HCT116 (cell line): ENCODE results near the gene RNU1-2. TPM values are rescaled to one million over a fixed set of nuclear protein-coding genes. Genes with fewer than 3 reads are reported as not detected.
"Not testable (repeated sequence)": the region's sequence is repeated elsewhere in the genome, so short reads cannot be mapped to it uniquely, and the experiment has no call there.

Source experiments
- ATAC-seq: fragments of 200-7000 bp; cut with Tn5 transposase; 2 replicates; pipeline ENCODE4 v1.9.1; 2020; ENCODE audit warnings: mild to moderate bottlenecking, moderate library complexity
- BruUV-seq: library from RNA; stranded (reverse); fragments of 400-500 nt; replicated peaks from 2 replicates; lab custom pipeline; 2021; lab: Mats Ljungman, UMichigan
- CTCF ChIA-PET: fragments of 300-600 bp; sonication (Branson Sonifier 250); formaldehyde crosslinking; loops from one replicate; lab custom pipeline; 2021; ENCODE audit warnings: antibody characterized with exemption; lab: Charles Lee
- POLR2A ChIA-PET: fragments of 300-600, 350-600 bp; sonication (Branson Sonifier 250); formaldehyde crosslinking; loops from one replicate; lab custom pipeline; 2021; ENCODE audit warnings: antibody characterized with exemption; lab: Charles Lee
- RAD21 ChIA-PET, 2 experiments: fragments of 300-600 bp; sonication (Branson Sonifier 250); formaldehyde crosslinking; loops; one replicate each; lab custom pipeline; 2023; ENCODE audit warnings: low total read pairs in 2 of 2; ENCODE audit not compliant: uncharacterized antibody in 2 of 2, unreplicated experiment in 2 of 2, low non-redundant PET in 1 of 2; lab: Charles Lee
- DNase-seq: peaks from one replicate; pipeline ENCODE4 v3.0.0-alpha.2; 2010; ENCODE audit warnings: low read depth, low spot score
- H2AFZ ChIP-seq: fragments of 200-600 bp; shearing (Covaris generic), sonication (generic); 2 replicates; pipeline ENCODE4 v1.6.1; 2017; ENCODE audit warnings: low read depth, mixed run types, mixed read lengths, antibody characterized with exemption, low read length; ENCODE audit not compliant: poor library complexity, severe bottlenecking
- H3K27ac ChIP-seq: 2 replicates; pipeline ENCODE4 v1.5.1; 2012; ENCODE audit warnings: low read depth, low read length
- H3K27me3 ChIP-seq: fragments of 200-600 bp; sonication (generic); 2 replicates; pipeline ENCODE4 v1.6.1; 2016; ENCODE audit warnings: mixed run types, low read length, mixed read lengths; ENCODE audit not compliant: insufficient read depth
- H3K36me3 ChIP-seq, 2 experiments: fragments of 200-500 bp in 1 of 2; fragments of 200-600 bp in 1 of 2; sonication (Bioruptor generic) in 1 of 2; sonication (generic) in 1 of 2; 2 replicates each; pipeline versions ENCODE4 v1.5.1 to v1.6.1; 2014 to 2016; ENCODE audit warnings: low read length in 2 of 2, inconsistent platforms in 1 of 2, mixed read lengths in 1 of 2, mixed run types in 1 of 2; ENCODE audit not compliant: insufficient read depth in 2 of 2, control insufficient read depth in 1 of 2
- H3K4me1 ChIP-seq, 2 experiments: fragments of 200-600 bp in 1 of 2; sonication (generic) in 1 of 2; 2 replicates each; pipeline versions ENCODE4 v1.5.1 to v1.6.1; 2012 to 2017; ENCODE audit warnings: low read length in 2 of 2, inconsistent platforms in 1 of 2, mild to moderate bottlenecking in 1 of 2, mixed read lengths in 1 of 2, mixed run types in 1 of 2, moderate library complexity in 1 of 2; ENCODE audit not compliant: insufficient read depth in 2 of 2, control insufficient read depth in 1 of 2
- H3K4me2 ChIP-seq: fragments of 200-600 bp; sonication (generic); 2 replicates; pipeline ENCODE4 v1.6.1; 2017; ENCODE audit warnings: mixed run types, low read length, mixed read lengths
- H3K4me3 ChIP-seq, 2 experiments: fragments of 200-600 bp in 1 of 2; sonication (generic) in 1 of 2; replicated peaks in 1 of 2; 2 replicates each; pipeline ENCODE4 v1.5.1; 2011 to 2016; ENCODE audit warnings: low read length in 2 of 2, control low read depth in 1 of 2, low read depth in 1 of 2, mild to moderate bottlenecking in 1 of 2, mixed read lengths in 1 of 2, mixed run types in 1 of 2
- H3K79me2 ChIP-seq: fragments of 200-600 bp; sonication (generic); 2 replicates; pipeline ENCODE4 v1.6.1; 2017; ENCODE audit warnings: mild to moderate bottlenecking, mixed run types, low read length, moderate library complexity, mixed read lengths; ENCODE audit not compliant: insufficient read depth
- H3K9ac ChIP-seq: fragments of 200-600 bp; sonication (generic); 2 replicates; pipeline ENCODE4 v1.6.1; 2016; ENCODE audit warnings: low read length, mixed read lengths
- H3K9me2 ChIP-seq: fragments of 200-600 bp; sonication (generic), shearing (Covaris generic); 2 replicates; pipeline ENCODE4 v1.6.1; 2017; ENCODE audit warnings: mixed run types, mild to moderate bottlenecking, moderate library complexity; ENCODE audit not compliant: insufficient read depth
- H3K9me3 ChIP-seq, 2 experiments: fragments of 200-500 bp in 1 of 2; fragments of 200-600 bp in 1 of 2; sonication (Bioruptor generic) in 1 of 2; sonication (generic) in 1 of 2; 2 replicates each; pipeline ENCODE4 v1.6.1; 2014 to 2017; ENCODE audit warnings: low read length in 2 of 2, mixed read lengths in 2 of 2, inconsistent platforms in 1 of 2, low read depth in 1 of 2, mild to moderate bottlenecking in 1 of 2, mixed run types in 1 of 2, moderate library complexity in 1 of 2; ENCODE audit not compliant: control insufficient read depth in 1 of 2, insufficient read depth in 1 of 2
- H4K20me1 ChIP-seq: fragments of 200-600 bp; sonication (generic), shearing (Covaris generic); 2 replicates; pipeline ENCODE4 v1.6.1; 2017; ENCODE audit warnings: mixed run types, mild to moderate bottlenecking, moderate library complexity; ENCODE audit not compliant: insufficient read depth
- CTCF ChIP-seq, 3 experiments: fragments of 200-600 bp in 1 of 3; sonication (generic) in 1 of 3; IDR thresholded peaks in 2 of 3; conservative IDR thresholded peaks in 1 of 3; 2 replicates each; pipeline ENCODE4 v1.5.1; 2012 to 2017; ENCODE audit warnings: low read depth in 2 of 3, low read length in 2 of 3, antibody characterized with exemption in 1 of 3, borderline replicate concordance in 1 of 3, control low read depth in 1 of 3, mild to moderate bottlenecking in 1 of 3, mixed read lengths in 1 of 3, mixed run types in 1 of 3, moderate library complexity in 1 of 3; ENCODE audit not compliant: insufficient read depth in 1 of 3
- intact Hi-C: fragments of 100-400 bp; cut with micrococcal nuclease; formaldehyde crosslinking; loops from 2 replicates; pipeline ENCODE4 v1.10.0; 2022
- total RNA-seq: library from RNA; stranded (reverse); gene quantifications from one replicate; pipeline ENCODE4 v1.2.1, GENCODE V29; 2021; ENCODE audit not compliant: unreplicated experiment
- TF ChIP-seq, protein P1 (sequence below): IDR thresholded peaks from 2 replicates; pipeline ENCODE4 v1.6.1; 2012; ENCODE audit warnings: low read depth

Gene RNU1-2
- total RNA-seq, 1 experiment from 2014 or later = 1,685 TPM

DNA sequence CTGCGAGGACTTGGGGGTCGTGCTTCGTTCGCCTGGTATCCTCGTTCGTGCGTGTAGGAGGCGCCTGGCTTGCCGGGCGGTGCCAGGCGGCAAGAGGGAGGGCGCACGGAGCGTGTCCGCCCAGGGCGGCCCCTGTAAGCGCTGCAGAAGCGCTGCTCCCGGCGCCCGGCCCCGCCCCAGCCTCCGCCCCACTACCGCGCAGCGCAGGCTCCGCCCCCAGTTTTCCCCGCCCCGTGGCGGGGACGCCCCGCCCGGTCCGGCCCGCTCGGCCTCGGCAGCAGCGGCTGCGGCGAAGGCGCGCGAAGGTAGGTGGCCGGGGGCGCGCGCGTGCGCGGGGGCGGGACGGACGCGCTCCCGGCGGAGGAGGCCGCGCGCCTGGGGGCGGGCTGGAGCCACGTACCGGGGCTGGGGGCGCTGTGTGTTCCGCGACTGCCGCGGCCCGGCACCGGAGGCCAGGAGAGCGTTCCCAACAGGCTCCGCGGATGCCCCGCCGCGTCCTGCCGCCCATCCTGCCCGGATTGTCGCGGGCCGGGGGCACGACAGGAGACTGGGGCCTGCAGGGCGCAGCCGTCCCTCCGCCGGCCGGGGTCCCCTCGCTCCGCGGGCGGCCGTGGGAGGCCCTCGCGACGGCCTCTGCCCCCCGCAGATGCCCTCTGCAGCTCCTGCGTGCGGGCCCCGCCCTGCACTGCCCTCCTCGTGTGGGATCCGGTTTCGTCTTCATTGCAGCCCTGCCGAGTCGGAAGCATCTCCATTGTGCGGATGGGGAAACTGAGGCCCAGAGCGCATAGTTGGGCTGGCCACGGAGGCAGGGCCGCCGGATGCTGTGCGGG, 18.3 kb downstream of the RNU1-2 start (continued):
- TF ChIP-seq CTCF (IDR thresholded peaks at IDR 0.05 in 2 of 3, conservative IDR thresholded peaks at IDR 0.05 in 1 of 3; ENCODE audit: borderline replicate concordance in 1 of 3, insufficient read depth in 1 of 3, low read depth in 2 of 3, low read length in 2 of 3) = no peak
- TF ChIP-seq, protein P1, sequence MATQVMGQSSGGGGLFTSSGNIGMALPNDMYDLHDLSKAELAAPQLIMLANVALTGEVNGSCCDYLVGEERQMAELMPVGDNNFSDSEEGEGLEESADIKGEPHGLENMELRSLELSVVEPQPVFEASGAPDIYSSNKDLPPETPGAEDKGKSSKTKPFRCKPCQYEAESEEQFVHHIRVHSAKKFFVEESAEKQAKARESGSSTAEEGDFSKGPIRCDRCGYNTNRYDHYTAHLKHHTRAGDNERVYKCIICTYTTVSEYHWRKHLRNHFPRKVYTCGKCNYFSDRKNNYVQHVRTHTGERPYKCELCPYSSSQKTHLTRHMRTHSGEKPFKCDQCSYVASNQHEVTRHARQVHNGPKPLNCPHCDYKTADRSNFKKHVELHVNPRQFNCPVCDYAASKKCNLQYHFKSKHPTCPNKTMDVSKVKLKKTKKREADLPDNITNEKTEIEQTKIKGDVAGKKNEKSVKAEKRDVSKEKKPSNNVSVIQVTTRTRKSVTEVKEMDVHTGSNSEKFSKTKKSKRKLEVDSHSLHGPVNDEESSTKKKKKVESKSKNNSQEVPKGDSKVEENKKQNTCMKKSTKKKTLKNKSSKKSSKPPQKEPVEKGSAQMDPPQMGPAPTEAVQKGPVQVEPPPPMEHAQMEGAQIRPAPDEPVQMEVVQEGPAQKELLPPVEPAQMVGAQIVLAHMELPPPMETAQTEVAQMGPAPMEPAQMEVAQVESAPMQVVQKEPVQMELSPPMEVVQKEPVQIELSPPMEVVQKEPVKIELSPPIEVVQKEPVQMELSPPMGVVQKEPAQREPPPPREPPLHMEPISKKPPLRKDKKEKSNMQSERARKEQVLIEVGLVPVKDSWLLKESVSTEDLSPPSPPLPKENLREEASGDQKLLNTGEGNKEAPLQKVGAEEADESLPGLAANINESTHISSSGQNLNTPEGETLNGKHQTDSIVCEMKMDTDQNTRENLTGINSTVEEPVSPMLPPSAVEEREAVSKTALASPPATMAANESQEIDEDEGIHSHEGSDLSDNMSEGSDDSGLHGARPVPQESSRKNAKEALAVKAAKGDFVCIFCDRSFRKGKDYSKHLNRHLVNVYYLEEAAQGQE = no peak

DNA sequence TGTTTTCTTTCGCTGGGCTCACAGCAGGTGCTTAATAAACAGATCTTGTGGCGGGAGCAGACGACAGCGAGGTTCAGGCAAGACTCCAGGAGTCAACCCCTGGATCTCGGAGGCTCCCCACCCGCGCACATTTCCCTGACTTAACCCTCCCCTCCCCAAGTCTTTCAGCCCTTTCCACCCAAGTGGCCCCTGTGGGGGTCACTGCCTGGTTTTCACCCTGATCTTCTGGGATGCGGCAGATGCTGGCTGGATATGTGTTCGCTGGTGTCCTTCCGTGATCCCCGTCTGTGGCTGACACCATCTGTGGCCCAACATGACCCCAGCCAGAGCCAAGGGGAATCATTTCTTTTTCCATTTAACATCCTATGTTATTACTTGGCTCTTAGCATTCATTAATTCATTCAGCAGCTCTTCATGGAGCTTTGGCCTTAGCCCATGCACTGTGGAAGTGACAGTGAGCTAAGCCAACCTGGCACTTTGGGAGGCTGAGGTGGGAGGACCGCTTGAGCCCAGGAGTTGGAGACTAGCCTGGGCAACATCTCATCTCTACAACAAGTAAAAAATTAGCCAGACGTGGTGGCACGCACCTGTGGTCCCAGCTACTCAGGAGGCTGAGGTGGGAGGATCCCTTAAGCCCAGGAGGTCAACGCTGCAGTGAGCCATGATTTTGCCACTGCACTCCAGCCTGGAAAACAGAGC, 19.3 kb downstream of the RNU1-2 start:
- POLR2A ChIA-PET = interaction anchor here (2.2 kb wide), 1 partner anchor 10 kb away, joined by 14 read pairs; no protein-coding TSS in a partner anchor
- H3K9me3 ChIP-seq, H4K20me1 ChIP-seq, intact Hi-C loops, H3K36me3 ChIP-seq, DNase-seq, H3K27me3 ChIP-seq, H3K27ac ChIP-seq, ATAC-seq, H3K79me2 ChIP-seq, H3K9me2 ChIP-seq, RAD21 ChIA-PET, H2AFZ ChIP-seq: not testable (repeated sequence)
- Histone ChIP-seq H3K4me2 (peak overlapping the region; percentile 87), H3K4me3 (peak overlapping the region; percentile 67 to 89), H3K4me1 (peaks cover 13 to 34% of the 10 kb centered on the region in 2 experiments), H3K9ac (peak overlapping the region; percentile 94)
- BruUV-seq = TSS peak; percentile 59
- CTCF ChIA-PET = interaction anchor here (1.0 to 1.9 kb wide), 3 partner anchors 32 to 294 kb away, joined by 3 to 5 read pairs (median 4); no protein-coding TSS in a partner anchor
